Endothelial cell of umbilical vein (primary cell): ENCODE measurements around the gene MALRD1.

Source experiments
- EZH2 ChIP-seq: IDR thresholded peaks from 2 replicates; pipeline ENCODE4 v1.6.1; 2012; ENCODE audit warnings: borderline replicate concordance, low read depth, mild to moderate bottlenecking, moderate library complexity, low read length, inconsistent platforms; ENCODE audit not compliant: severe bottlenecking
- FOS ChIP-seq: IDR thresholded peaks from 2 replicates; pipeline ENCODE4 v1.6.1; 2011; ENCODE audit warnings: mild to moderate bottlenecking, low read length, moderate library complexity, borderline replicate concordance; ENCODE audit not compliant: insufficient read depth
- GATA2 ChIP-seq: IDR thresholded peaks from 2 replicates; pipeline ENCODE4 v1.7.0; 2011; ENCODE audit warnings: low read depth, mild to moderate bottlenecking, moderate library complexity, mixed read lengths, low read length; ENCODE audit not compliant: insufficient read length, insufficient read depth
- MYC ChIP-seq: IDR thresholded peaks from one replicate; pipeline ENCODE4 v1.6.1; 2011; ENCODE audit warnings: mild to moderate bottlenecking, low read depth, low read length
- POLR2A ChIP-seq: IDR thresholded peaks from 2 replicates; pipeline ENCODE4 v1.6.1; 2012; ENCODE audit warnings: low read depth, mild to moderate bottlenecking, control low read depth, low read length
- POLR2AphosphoS5 ChIP-seq: IDR thresholded peaks from 2 replicates; pipeline ENCODE4 v1.6.1; 2012; ENCODE audit warnings: low read depth, mild to moderate bottlenecking, control low read depth, low read length, moderate library complexity; ENCODE audit not compliant: insufficient read depth
- TF ChIP-seq, protein P1 (sequence below), 2 donors: IDR thresholded peaks; 1 replicate in 1 of 2; 2 replicates in 1 of 2; pipeline ENCODE4 v1.5.1; 2011; ENCODE audit warnings: low read length in 2 of 2, mild to moderate bottlenecking in 2 of 2, moderate library complexity in 2 of 2, control low read depth in 1 of 2, inconsistent platforms in 1 of 2, low read depth in 1 of 2; ENCODE audit not compliant: insufficient read depth in 1 of 2; ENCODE audit errors: extremely low read depth in 1 of 2
- TF ChIP-seq, protein P2 (sequence below): IDR thresholded peaks from 2 replicates; pipeline ENCODE4 v1.6.1; 2011; ENCODE audit not compliant: insufficient read depth, insufficient read length

DNA sequence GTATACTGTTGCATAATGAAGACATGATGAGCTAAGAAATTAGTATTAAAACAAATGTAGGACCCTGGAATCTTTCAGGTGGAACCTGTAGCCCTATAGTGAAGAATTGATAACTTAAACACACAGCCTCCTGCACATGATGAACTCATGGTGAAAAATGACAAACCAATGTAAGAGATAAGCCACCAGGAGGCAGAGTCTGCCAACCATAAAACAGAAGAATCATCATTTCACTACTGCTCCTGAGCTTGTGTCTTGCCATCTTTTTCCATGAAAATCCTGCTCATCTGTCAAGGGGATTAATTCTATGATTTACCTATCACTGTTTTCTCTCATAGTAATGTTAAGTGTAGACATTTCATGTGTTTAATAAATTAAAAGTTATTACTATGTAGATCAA is 363.9 kb downstream of the MALRD1 start:
- TF ChIP-seq EZH2 (no peak), POLR2A (no peak), POLR2AphosphoS5 (no peak), MYC (no peak), GATA2 (no peak), FOS (no peak)
- TF ChIP-seq, protein P1, sequence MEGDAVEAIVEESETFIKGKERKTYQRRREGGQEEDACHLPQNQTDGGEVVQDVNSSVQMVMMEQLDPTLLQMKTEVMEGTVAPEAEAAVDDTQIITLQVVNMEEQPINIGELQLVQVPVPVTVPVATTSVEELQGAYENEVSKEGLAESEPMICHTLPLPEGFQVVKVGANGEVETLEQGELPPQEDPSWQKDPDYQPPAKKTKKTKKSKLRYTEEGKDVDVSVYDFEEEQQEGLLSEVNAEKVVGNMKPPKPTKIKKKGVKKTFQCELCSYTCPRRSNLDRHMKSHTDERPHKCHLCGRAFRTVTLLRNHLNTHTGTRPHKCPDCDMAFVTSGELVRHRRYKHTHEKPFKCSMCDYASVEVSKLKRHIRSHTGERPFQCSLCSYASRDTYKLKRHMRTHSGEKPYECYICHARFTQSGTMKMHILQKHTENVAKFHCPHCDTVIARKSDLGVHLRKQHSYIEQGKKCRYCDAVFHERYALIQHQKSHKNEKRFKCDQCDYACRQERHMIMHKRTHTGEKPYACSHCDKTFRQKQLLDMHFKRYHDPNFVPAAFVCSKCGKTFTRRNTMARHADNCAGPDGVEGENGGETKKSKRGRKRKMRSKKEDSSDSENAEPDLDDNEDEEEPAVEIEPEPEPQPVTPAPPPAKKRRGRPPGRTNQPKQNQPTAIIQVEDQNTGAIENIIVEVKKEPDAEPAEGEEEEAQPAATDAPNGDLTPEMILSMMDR (IDR thresholded peaks at IDR 0.05; ENCODE audit: extremely low read depth in 1 of 2, insufficient read depth in 1 of 2, low read depth in 1 of 2, low read length in 2 of 2) = no peak
- TF ChIP-seq, protein P2, sequence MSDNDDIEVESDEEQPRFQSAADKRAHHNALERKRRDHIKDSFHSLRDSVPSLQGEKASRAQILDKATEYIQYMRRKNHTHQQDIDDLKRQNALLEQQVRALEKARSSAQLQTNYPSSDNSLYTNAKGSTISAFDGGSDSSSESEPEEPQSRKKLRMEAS = no peak
